GM12875 (cell line): ENCODE results near the gene TPM2.
A peak's percentile ranks its signal among the peaks of the same experiment; 100 is the strongest.

Experiments used
- H3K4me3 ChIP-seq: one replicate; pipeline ENCODE4 v1.5.1; 2011; ENCODE audit warnings: low read depth, low read length, control low read depth
- CTCF ChIP-seq: IDR thresholded peaks from 2 replicates; pipeline ENCODE4 v1.5.1; 2011; ENCODE audit warnings: low read depth, mild to moderate bottlenecking, control low read depth, inconsistent platforms, low read length, moderate library complexity, borderline replicate concordance; ENCODE audit not compliant: insufficient read depth

TPM2 gene

GRCh38 chr9:35661756-35662350 is 27.9 kb downstream of the TPM2 start:
- H3K4me3 ChIP-seq = no peak overlapping the region
- TF ChIP-seq CTCF = no peak

GRCh38 chr9:35660966-35661415 is 28.7 kb downstream of the TPM2 start:
- no peak overlapping the region for H3K4me3 ChIP-seq
- no peak for TF ChIP-seq CTCF

- no peak for TF ChIP-seq CTCF
- H3K4me3 ChIP-seq = peak overlapping the region; percentile 11
These were observed 30.4 kb downstream of the TPM2 start for GRCh38 chr9:35659340-35659739.

- peak overlapping the region; percentile 95 for H3K4me3 ChIP-seq
- TF ChIP-seq CTCF = no peak
These were observed 30.8 kb downstream of the TPM2 start for GRCh38 chr9:35658968-35659220.

GRCh38 chr9:35658137-35658967 is 31.4 kb downstream of the TPM2 start, which contains the start of gene CCDC107:
CCDC107 (plus strand) TSS chr9:35658292; CDS start chr9:35658380, 88 bp downstream.
- TF ChIP-seq CTCF = peak; percentile 83
- peak within 1 kb of the TSS; percentile 95 for H3K4me3 ChIP-seq

- 0 out of 2 replicates have a peak, but pooled peaks have one; percentile 5 for TF ChIP-seq CTCF
These were observed 32.1 kb downstream of the TPM2 start, which contains the start of gene RMRP for GRCh38 chr9:35657546-35658136. RMRP (minus strand) TSS chr9:35658019.

More at GRCh38 chr9:35657546-35658136, 32.1 kb downstream of the TPM2 start, which contains the start of gene RMRP:
- H3K4me3 ChIP-seq = peak within 1 kb of the TSS; percentile 95
